ENCODE measurements around the gene SRMS.

- TF ChIP-seq CTCF (IDR thresholded peaks at IDR 0.05), result no peak
- no peak for TF ChIP-seq POLR2A (IDR thresholded peaks at IDR 0.05)
Measured at GRCh38 chr20:63527184-63527583, 20.4 kb downstream of the SRMS start.
